ENCODE data around the gene ADARB1. TPM values are rescaled to one million over a fixed set of nuclear protein-coding genes. Genes with fewer than 3 reads are reported as not detected.

Gene ADARB1
- total RNA-seq, 4 donors from 2014 or later: 6.8 to 32.2 (median 17.3) TPM

- in situ Hi-C loops (cut with MboI; ENCODE audit: low pct_ligation_motif_present in 1 of 4, low pct_unique_long_range_greater_than_20kb in 1 of 4, low sequenced_read_pairs in 3 of 4) (no loop called here), intact Hi-C loops (cut with DNase I; ENCODE audit: low total_unique reads) (no loop called here)
- no peak overlapping the region for H3K27ac ChIP-seq
- H3K4me3 ChIP-seq: no peak overlapping the region
- DNase-seq: no peak
- WGBS, 2 donors (ENCODE audit: low coverage in 1 of 2): 86 to 87% methylated on average over 9 of the region's 9 CpGs
- peaks cover 0 to 4% (median 0%) of the 10 kb centered on the region in 4 donors for H3K36me3 ChIP-seq
- peaks cover 0 to 4% (median 0%) of the 10 kb centered on the region in 4 donors for H3K4me1 ChIP-seq
- H3K9me3 ChIP-seq: peaks cover 2 to 4% of the 10 kb centered on the region in 2 donors
- TF ChIP-seq, protein P1, sequence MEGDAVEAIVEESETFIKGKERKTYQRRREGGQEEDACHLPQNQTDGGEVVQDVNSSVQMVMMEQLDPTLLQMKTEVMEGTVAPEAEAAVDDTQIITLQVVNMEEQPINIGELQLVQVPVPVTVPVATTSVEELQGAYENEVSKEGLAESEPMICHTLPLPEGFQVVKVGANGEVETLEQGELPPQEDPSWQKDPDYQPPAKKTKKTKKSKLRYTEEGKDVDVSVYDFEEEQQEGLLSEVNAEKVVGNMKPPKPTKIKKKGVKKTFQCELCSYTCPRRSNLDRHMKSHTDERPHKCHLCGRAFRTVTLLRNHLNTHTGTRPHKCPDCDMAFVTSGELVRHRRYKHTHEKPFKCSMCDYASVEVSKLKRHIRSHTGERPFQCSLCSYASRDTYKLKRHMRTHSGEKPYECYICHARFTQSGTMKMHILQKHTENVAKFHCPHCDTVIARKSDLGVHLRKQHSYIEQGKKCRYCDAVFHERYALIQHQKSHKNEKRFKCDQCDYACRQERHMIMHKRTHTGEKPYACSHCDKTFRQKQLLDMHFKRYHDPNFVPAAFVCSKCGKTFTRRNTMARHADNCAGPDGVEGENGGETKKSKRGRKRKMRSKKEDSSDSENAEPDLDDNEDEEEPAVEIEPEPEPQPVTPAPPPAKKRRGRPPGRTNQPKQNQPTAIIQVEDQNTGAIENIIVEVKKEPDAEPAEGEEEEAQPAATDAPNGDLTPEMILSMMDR (IDR thresholded peaks at IDR 0.05): no peak
- no peak for TF ChIP-seq EP300 (IDR thresholded peaks at IDR 0.05; ENCODE audit: low read depth)
- TF ChIP-seq POLR2A (IDR thresholded peaks at IDR 0.05): no peak
- no peak for TF ChIP-seq POLR2AphosphoS5 (IDR thresholded peaks at IDR 0.05)
- no peaks in the 10 kb centered on the region for H3K27me3 ChIP-seq
Measured at GRCh38 chr21:45211661-45212060, 137.3 kb downstream of the ADARB1 start.

GRCh38 chr21:45213392-45213791, 139.0 kb downstream of the ADARB1 start:
- H3K4me1 ChIP-seq: peaks cover 0 to 4% (median 0%) of the 10 kb centered on the region in 4 donors
- no peak overlapping the region for H3K27ac ChIP-seq
- H3K4me3 ChIP-seq: no peak overlapping the region
- H3K27me3 ChIP-seq: no peaks in the 10 kb centered on the region
- DNase-seq: no peak
- WGBS, 2 donors (ENCODE audit: low coverage in 1 of 2): 83 to 87% methylated on average over 2 of the region's 2 CpGs
- in situ Hi-C loops (cut with MboI; ENCODE audit: low pct_ligation_motif_present in 1 of 4, low pct_unique_long_range_greater_than_20kb in 1 of 4, low sequenced_read_pairs in 3 of 4) (no loop called here), intact Hi-C loops (cut with DNase I; ENCODE audit: low total_unique reads) (no loop called here)
- H3K36me3 ChIP-seq: peaks cover 0 to 4% (median 0%) of the 10 kb centered on the region in 4 donors
- peaks cover 4% of the 10 kb centered on the region in 2 donors for H3K9me3 ChIP-seq
- TF ChIP-seq POLR2A (IDR thresholded peaks at IDR 0.05): no peak
- TF ChIP-seq, protein P1 (IDR thresholded peaks at IDR 0.05): no peak
- TF ChIP-seq POLR2AphosphoS5 (IDR thresholded peaks at IDR 0.05): no peak
- TF ChIP-seq EP300 (IDR thresholded peaks at IDR 0.05; ENCODE audit: low read depth): no peak

GRCh38 chr21:45215213-45215612, 140.8 kb downstream of the ADARB1 start:
- in situ Hi-C loops (cut with MboI; ENCODE audit: low pct_ligation_motif_present in 1 of 4, low pct_unique_long_range_greater_than_20kb in 1 of 4, low sequenced_read_pairs in 3 of 4): no loop called here
- H3K9me3 ChIP-seq: peaks cover 4% of the 10 kb centered on the region in 2 donors
- no peaks in the 10 kb centered on the region for H3K4me1 ChIP-seq
- no peak for DNase-seq
- H3K27ac ChIP-seq: no peak overlapping the region
- 83 to 90% methylated on average over 2 of the region's 2 CpGs for WGBS, 2 donors (ENCODE audit: low coverage in 1 of 2)
- intact Hi-C loops (cut with DNase I; ENCODE audit: low total_unique reads): no loop called here
- H3K4me3 ChIP-seq: no peak overlapping the region
- TF ChIP-seq, protein P1 (IDR thresholded peaks at IDR 0.05): no peak
- no peak for TF ChIP-seq POLR2AphosphoS5 (IDR thresholded peaks at IDR 0.05)
- TF ChIP-seq EP300 (IDR thresholded peaks at IDR 0.05; ENCODE audit: low read depth): no peak
- TF ChIP-seq POLR2A (IDR thresholded peaks at IDR 0.05): no peak
- H3K27me3 ChIP-seq: no peaks in the 10 kb centered on the region
- H3K36me3 ChIP-seq: peaks cover 0 to 4% (median 0%) of the 10 kb centered on the region in 4 donors

DNA sequence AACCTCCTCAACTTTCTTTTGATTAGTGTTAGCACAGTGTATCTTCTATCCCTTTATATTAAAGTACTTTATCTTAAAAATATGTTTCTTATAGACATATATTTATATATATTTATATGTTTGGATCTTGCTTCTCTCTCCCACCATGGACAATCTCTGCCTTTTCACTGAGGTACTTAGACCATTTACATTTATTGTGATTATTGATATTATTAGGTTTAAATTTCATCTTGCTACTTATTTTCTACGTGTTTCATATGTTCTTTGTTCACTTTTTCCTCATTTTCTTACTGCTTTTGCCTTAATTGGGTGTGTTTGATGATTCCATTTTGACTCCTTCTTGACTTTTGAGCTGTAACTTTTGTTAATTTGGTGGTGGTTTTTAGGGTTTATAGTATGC, 142.6 kb downstream of the ADARB1 start:
- in situ Hi-C loops (cut with MboI; ENCODE audit: low pct_ligation_motif_present in 1 of 4, low pct_unique_long_range_greater_than_20kb in 1 of 4, low sequenced_read_pairs in 3 of 4): no loop called here
- no peak for DNase-seq
- 80 to 85% methylated on average over 1 of the region's 1 CpG for WGBS, 2 donors (ENCODE audit: low coverage in 1 of 2)
- Histone ChIP-seq H3K27ac (no peak overlapping the region), H3K4me3 (no peak overlapping the region), H3K9me3 (peaks cover 4% of the 10 kb centered on the region in 2 donors), H3K36me3 (peaks cover 0 to 6% (median 0%) of the 10 kb centered on the region in 4 donors), H3K27me3 (no peaks in the 10 kb centered on the region), H3K4me1 (no peaks in the 10 kb centered on the region)
- intact Hi-C loops (cut with DNase I; ENCODE audit: low total_unique reads): no loop called here
- TF ChIP-seq, protein P1 (IDR thresholded peaks at IDR 0.05): no peak
- no peak for TF ChIP-seq POLR2A (IDR thresholded peaks at IDR 0.05)

All from transverse colon (tissue), 4 donors.